Colonic mucosa (tissue), 4 donors: ENCODE results near the gene BLNK. TPM values are rescaled to one million over a fixed set of nuclear protein-coding genes. Genes with fewer than 3 reads are reported as not detected.
"Not testable (repeated sequence)": the region's sequence is repeated elsewhere in the genome, so short reads cannot be mapped to it uniquely, and the experiment has no call there.

Experiments
- DNase-seq: peaks from one replicate; pipeline ENCODE4 v3.0.0-alpha.2; 2020
- H3K27ac ChIP-seq: fragments of 200-600 bp; one replicate; pipeline ENCODE4 v1.8.0; 2021
- H3K27me3 ChIP-seq: fragments of 200-600 bp; one replicate; pipeline ENCODE4 v1.8.0; 2021
- H3K36me3 ChIP-seq: fragments of 200-600 bp; one replicate; pipeline ENCODE4 v1.8.0; 2021
- H3K4me1 ChIP-seq: fragments of 200-600 bp; one replicate; pipeline ENCODE4 v1.8.0; 2021; ENCODE audit warnings: mild to moderate bottlenecking
- H3K4me3 ChIP-seq: fragments of 200-600 bp; one replicate; pipeline ENCODE4 v1.8.0; 2021
- H3K9ac ChIP-seq, 2 donors: one replicate each; pipeline ENCODE4 v1.7.0; 2013; ENCODE audit warnings: control low read depth in 2 of 2, low read depth in 2 of 2, low read length in 2 of 2
- H3K9me3 ChIP-seq: fragments of 200-600 bp; one replicate; pipeline ENCODE4 v1.8.0; 2021
- CTCF ChIP-seq: fragments of 200-600 bp; IDR thresholded peaks from one replicate; pipeline ENCODE4 v1.8.0; 2022; ENCODE audit warnings: antibody characterized with exemption, mild to moderate bottlenecking
- intact Hi-C: fragments of 100-400 bp; cut with DNase I; formaldehyde crosslinking; loops from one replicate; pipeline ENCODE4 v1.14.1; 2022
- total RNA-seq, 2 donors: library from RNA; stranded (reverse); fragmentation: NEBNext Ultra II Directional in 1 of 2; extraction: Animal tissue kit (Norgen Biotek cat#: 25700) in 1 of 2; gene quantifications; one replicate each; pipeline ENCODE4 v1.2.1, GENCODE V29; 2021
- donor health status: healthy.
- donor health status: DM: no; HTN: no; CAD: no.
- donor health status: DM: no; HTN: no; CAD: no.

Gene BLNK
- total RNA-seq, 2 donors from 2014 or later: 13.5 to 24.0 TPM

- intact Hi-C loops: no loop called here
- no peak overlapping the region for H3K27ac ChIP-seq
- no peaks in the 10 kb centered on the region for H3K36me3 ChIP-seq
- H3K4me1 ChIP-seq: no peaks in the 10 kb centered on the region
- no peak for DNase-seq
- no peaks in the 10 kb centered on the region for H3K27me3 ChIP-seq
- no peak for TF ChIP-seq CTCF
- no peak overlapping the region for H3K9ac ChIP-seq
- H3K9me3 ChIP-seq: no peaks in the 10 kb centered on the region
- no peak overlapping the region for H3K4me3 ChIP-seq
Observed at GRCh38 chr10:96201525-96201924, 69.8 kb downstream of the BLNK start.

- H3K9ac ChIP-seq, H3K36me3 ChIP-seq, intact Hi-C loops, H3K27me3 ChIP-seq, DNase-seq, H3K4me3 ChIP-seq, H3K27ac ChIP-seq, H3K9me3 ChIP-seq, H3K4me1 ChIP-seq: not testable (repeated sequence)
Observed at GRCh38 chr10:96189505-96189904, 81.9 kb downstream of the BLNK start.

- H3K27me3 ChIP-seq: no peaks in the 10 kb centered on the region
- H3K4me3 ChIP-seq: no peak overlapping the region
- no peaks in the 10 kb centered on the region for H3K36me3 ChIP-seq
- TF ChIP-seq CTCF: no peak
- DNase-seq: no peak
- no peak overlapping the region for H3K27ac ChIP-seq
- H3K9me3 ChIP-seq: no peaks in the 10 kb centered on the region
- no peak overlapping the region for H3K9ac ChIP-seq
- H3K4me1 ChIP-seq: no peaks in the 10 kb centered on the region
- intact Hi-C loops: no loop called here
Observed at GRCh38 chr10:96188916-96189315, 82.5 kb downstream of the BLNK start.

GRCh38 chr10:96188421-96188820, 82.9 kb downstream of the BLNK start:
- Histone ChIP-seq H3K4me1 (no peaks in the 10 kb centered on the region), H3K27me3 (no peaks in the 10 kb centered on the region), H3K27ac (no peak overlapping the region), H3K4me3 (no peak overlapping the region), H3K9me3 (no peaks in the 10 kb centered on the region), H3K9ac (no peak overlapping the region), H3K36me3 (no peaks in the 10 kb centered on the region)
- intact Hi-C loops: no loop called here
- no peak for DNase-seq
- TF ChIP-seq CTCF: no peak

- H3K27ac ChIP-seq: no peak overlapping the region
- H3K27me3 ChIP-seq: no peaks in the 10 kb centered on the region
- no peak overlapping the region for H3K4me3 ChIP-seq
- intact Hi-C loops: no loop called here
- no peaks in the 10 kb centered on the region for H3K9me3 ChIP-seq
- no peaks in the 10 kb centered on the region for H3K4me1 ChIP-seq
- no peak overlapping the region for H3K9ac ChIP-seq
- no peaks in the 10 kb centered on the region for H3K36me3 ChIP-seq
- no peak for TF ChIP-seq CTCF
- DNase-seq: no peak
Observed at GRCh38 chr10:96176985-96177384, 94.4 kb downstream of the BLNK start.

- Histone ChIP-seq H3K36me3 (no peaks in the 10 kb centered on the region), H3K27me3 (no peaks in the 10 kb centered on the region), H3K4me1 (no peaks in the 10 kb centered on the region), H3K9ac (no peak overlapping the region), H3K4me3 (no peak overlapping the region), H3K9me3 (no peaks in the 10 kb centered on the region), H3K27ac (no peak overlapping the region)
- intact Hi-C loops: no loop called here
- DNase-seq: no peak
- no peak for TF ChIP-seq CTCF
Observed at GRCh38 chr10:96172666-96173065, 98.7 kb downstream of the BLNK start.
